PFSK-1 (cell line): Measurements from ENCODE around the gene ENOX2.

Source experiments
- FOXP2 ChIP-seq: optimal IDR thresholded peaks from 2 replicates; pipeline ENCODE3; 2011; ENCODE audit warnings: borderline replicate concordance, control low read depth, inconsistent platforms; ENCODE audit not compliant: insufficient read depth; ENCODE audit errors: extremely low read length, extremely low read depth
- POLR2AphosphoS5 ChIP-seq: IDR thresholded peaks from 2 replicates; pipeline ENCODE4 v1.6.1; 2012; ENCODE audit warnings: low read depth, mild to moderate bottlenecking, control low read depth, low read length, moderate library complexity
- SIN3A ChIP-seq: IDR thresholded peaks from 2 replicates; pipeline ENCODE4 v1.6.1; 2012; ENCODE audit warnings: mild to moderate bottlenecking, low read length, moderate library complexity, borderline replicate concordance; ENCODE audit not compliant: insufficient read depth
- TAF1 ChIP-seq: IDR thresholded peaks from 2 replicates; pipeline ENCODE4 v1.6.1; 2012; ENCODE audit warnings: low read length, control low read depth, borderline replicate concordance; ENCODE audit not compliant: insufficient read depth
- TF ChIP-seq, protein P1 (sequence below), 2 experiments: IDR thresholded peaks; 2 replicates each; pipeline versions ENCODE4 v1.6.1 to v1.8.0; 2011 to 2012; ENCODE audit warnings: low read depth in 2 of 2, low read length in 2 of 2, control low read depth in 1 of 2, inconsistent platforms in 1 of 2, mild to moderate bottlenecking in 1 of 2, moderate library complexity in 1 of 2; ENCODE audit not compliant: insufficient read depth in 1 of 2

Gene ENOX2

DNA sequence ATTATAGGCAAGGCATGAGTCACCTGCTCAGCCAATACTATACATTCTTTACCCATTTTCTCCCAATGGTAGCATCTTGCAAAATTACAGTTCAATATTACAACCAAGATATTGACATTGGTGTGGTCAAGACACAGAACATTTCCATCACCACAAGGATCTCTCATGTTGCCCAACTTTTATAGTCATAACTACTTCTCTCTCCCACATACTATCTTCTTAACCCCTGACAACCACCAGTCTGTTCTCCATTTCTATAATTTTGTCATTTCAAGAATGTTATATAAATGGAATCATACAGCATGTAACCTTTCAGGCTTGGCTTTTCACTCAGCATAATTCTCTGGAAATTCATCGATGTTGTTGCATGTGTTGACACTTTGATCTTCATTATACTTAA, 144.9 kb downstream of the ENOX2 start:
- no peak for TF ChIP-seq TAF1
- no peak for TF ChIP-seq FOXP2
- TF ChIP-seq POLR2AphosphoS5: no peak
- TF ChIP-seq SIN3A: no peak
- TF ChIP-seq, protein P1, sequence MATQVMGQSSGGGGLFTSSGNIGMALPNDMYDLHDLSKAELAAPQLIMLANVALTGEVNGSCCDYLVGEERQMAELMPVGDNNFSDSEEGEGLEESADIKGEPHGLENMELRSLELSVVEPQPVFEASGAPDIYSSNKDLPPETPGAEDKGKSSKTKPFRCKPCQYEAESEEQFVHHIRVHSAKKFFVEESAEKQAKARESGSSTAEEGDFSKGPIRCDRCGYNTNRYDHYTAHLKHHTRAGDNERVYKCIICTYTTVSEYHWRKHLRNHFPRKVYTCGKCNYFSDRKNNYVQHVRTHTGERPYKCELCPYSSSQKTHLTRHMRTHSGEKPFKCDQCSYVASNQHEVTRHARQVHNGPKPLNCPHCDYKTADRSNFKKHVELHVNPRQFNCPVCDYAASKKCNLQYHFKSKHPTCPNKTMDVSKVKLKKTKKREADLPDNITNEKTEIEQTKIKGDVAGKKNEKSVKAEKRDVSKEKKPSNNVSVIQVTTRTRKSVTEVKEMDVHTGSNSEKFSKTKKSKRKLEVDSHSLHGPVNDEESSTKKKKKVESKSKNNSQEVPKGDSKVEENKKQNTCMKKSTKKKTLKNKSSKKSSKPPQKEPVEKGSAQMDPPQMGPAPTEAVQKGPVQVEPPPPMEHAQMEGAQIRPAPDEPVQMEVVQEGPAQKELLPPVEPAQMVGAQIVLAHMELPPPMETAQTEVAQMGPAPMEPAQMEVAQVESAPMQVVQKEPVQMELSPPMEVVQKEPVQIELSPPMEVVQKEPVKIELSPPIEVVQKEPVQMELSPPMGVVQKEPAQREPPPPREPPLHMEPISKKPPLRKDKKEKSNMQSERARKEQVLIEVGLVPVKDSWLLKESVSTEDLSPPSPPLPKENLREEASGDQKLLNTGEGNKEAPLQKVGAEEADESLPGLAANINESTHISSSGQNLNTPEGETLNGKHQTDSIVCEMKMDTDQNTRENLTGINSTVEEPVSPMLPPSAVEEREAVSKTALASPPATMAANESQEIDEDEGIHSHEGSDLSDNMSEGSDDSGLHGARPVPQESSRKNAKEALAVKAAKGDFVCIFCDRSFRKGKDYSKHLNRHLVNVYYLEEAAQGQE (IDR thresholded peaks at IDR 0.05; ENCODE audit: insufficient read depth in 1 of 2, low read depth in 2 of 2, low read length in 2 of 2): no peak

DNA sequence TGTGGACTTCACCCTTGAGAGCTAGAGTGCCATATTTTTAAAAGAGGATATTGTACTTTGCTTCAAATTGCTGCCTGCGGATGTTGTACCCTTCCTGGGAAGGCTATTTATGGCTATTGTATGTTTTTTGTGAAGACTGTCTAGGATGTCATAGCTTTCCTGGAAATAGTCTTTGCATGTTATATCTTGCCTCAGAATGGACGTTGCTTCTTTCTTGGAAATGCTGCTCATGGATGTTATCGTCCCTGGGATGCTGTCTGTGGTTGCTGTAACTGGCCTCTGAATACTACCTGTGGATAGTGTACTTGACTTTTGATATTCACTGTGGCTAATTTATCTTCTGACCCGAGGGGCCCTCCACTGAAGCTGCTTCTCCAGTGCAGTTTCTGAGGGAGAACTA, 146.8 kb downstream of the ENOX2 start:
- TF ChIP-seq POLR2AphosphoS5 (no peak), FOXP2 (no peak), TAF1 (no peak), SIN3A (no peak)
- TF ChIP-seq, protein P1 (IDR thresholded peaks at IDR 0.05; ENCODE audit: insufficient read depth in 1 of 2, low read depth in 2 of 2, low read length in 2 of 2): no peak

GRCh38 chrX:130754353-130754752, 148.7 kb downstream of the ENOX2 start:
- no peak for TF ChIP-seq POLR2AphosphoS5
- TF ChIP-seq, protein P1 (IDR thresholded peaks at IDR 0.05; ENCODE audit: insufficient read depth in 1 of 2, low read depth in 2 of 2, low read length in 2 of 2): no peak
- TF ChIP-seq TAF1: no peak
- no peak for TF ChIP-seq SIN3A
- TF ChIP-seq FOXP2: no peak

DNA sequence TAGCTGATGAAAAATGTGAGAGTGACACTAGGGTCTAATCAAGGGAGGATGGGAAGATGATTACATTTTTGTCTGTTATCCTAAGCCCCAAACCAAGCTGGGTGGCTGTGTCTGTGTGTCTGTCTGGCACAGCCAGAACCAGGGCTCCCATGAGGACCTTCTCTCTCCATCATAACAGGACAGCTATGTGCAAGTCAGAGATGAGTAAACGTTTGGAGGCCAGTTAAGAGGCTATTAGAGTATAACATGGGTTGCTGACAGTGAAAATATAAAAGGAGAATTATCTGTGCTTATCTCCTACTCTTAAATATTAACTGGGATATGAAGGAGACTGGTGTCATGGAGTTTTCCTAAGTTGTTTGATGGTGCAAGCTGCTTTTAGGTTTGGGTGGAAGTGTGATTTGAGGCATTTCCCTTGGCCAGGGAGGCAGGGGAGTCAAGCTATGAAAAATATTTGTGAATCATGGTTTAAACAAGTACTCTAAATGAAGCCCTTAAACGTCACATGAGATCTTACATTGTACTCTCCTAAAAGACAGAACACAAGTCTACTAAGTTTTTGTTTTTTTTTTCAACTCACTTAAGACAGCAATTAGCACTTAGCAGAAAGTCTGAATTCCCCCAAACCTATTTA, 156.2 kb downstream of the ENOX2 start:
- TF ChIP-seq SIN3A (no peak), POLR2AphosphoS5 (no peak), FOXP2 (no peak), TAF1 (no peak)
- TF ChIP-seq, protein P1 (IDR thresholded peaks at IDR 0.05; ENCODE audit: insufficient read depth in 1 of 2, low read depth in 2 of 2, low read length in 2 of 2): no peak
